K562 (cell line): Measurements from ENCODE around the gene NDUFB10. TPM values are rescaled to one million over a fixed set of nuclear protein-coding genes. Genes with fewer than 3 reads are reported as not detected.
"Not testable (repeated sequence)": the region's sequence is repeated elsewhere in the genome, so short reads cannot be mapped to it uniquely, and the experiment has no call there.

Experiments
- ATAC-seq: fragments of 200-7000 bp; cut with Tn5 transposase; 3 replicates; pipeline ENCODE4 v1.9.1; 2020; ENCODE audit warnings: moderate library complexity
- BruUV-seq: library from RNA; stranded (reverse); fragments of 400-500 nt; replicated peaks from 2 replicates; lab custom pipeline; 2021; lab: Mats Ljungman, UMichigan
- CTCF ChIA-PET: fragments of 300-600 bp; formaldehyde crosslinking; extraction: SDS; loops from one replicate; lab custom pipeline; 2021; ENCODE audit warnings: low intra/inter-chr PET ratio; lab: Yijun Ruan, JAX
- POLR2A ChIA-PET: fragments of 300-600, 350-650 bp; sonication (Branson Sonifier 250); formaldehyde crosslinking; extraction: SDS; loops from one replicate; lab custom pipeline; 2021; ENCODE audit warnings: antibody characterized with exemption, inconsistent platforms; lab: Yijun Ruan, JAX
- DNase-seq, 4 experiments: peaks; one replicate each; pipeline versions ENCODE4 v3.0.0 to v3.0.0-alpha.2; 2011 to 2018; ENCODE audit warnings: low spot score in 3 of 4, mixed read lengths in 3 of 4; ENCODE audit errors: extremely low read depth in 1 of 4
- FAIRE-seq: peaks from 2 replicates; lab custom pipeline; 2011; peaks lifted over from hg19 to GRCh38; lab: Jason Lieb, UNC
- H2AFZ ChIP-seq: 2 replicates; pipeline ENCODE4 v1.6.0; 2011; ENCODE audit warnings: low read depth, low read length, control low read depth, inconsistent platforms
- H3K27ac ChIP-seq: fragments of 200-600 bp; 3 replicates; pipeline ENCODE4 v1.8.0; 2011; ENCODE audit warnings: low read depth, mild to moderate bottlenecking, control low read depth, inconsistent platforms, low read length, moderate library complexity, mixed read lengths; ENCODE audit errors: extremely low read depth
- H3K27me3 ChIP-seq, 2 experiments: fragments of 300-600 bp in 1 of 2; 2 replicates in 1 of 2; 3 replicates in 1 of 2; pipeline versions ENCODE4 v1.6.0 to v1.8.0; 2011; ENCODE audit warnings: inconsistent platforms in 2 of 2, low read length in 2 of 2, mild to moderate bottlenecking in 1 of 2, mixed read lengths in 1 of 2, moderate library complexity in 1 of 2; ENCODE audit not compliant: control insufficient read depth in 2 of 2, insufficient read depth in 2 of 2
- H3K36me3 ChIP-seq: fragments of 300-600 bp; 3 replicates; pipeline ENCODE4 v1.8.0; 2011; ENCODE audit warnings: mild to moderate bottlenecking, low read length, inconsistent platforms; ENCODE audit not compliant: control insufficient read depth, insufficient read depth
- H3K4me1 ChIP-seq, 2 experiments: fragments of 200-600 bp in 1 of 2; replicated peaks in 1 of 2; 2 replicates in 1 of 2; 3 replicates in 1 of 2; pipeline versions ENCODE4 v1.5.1 to v1.8.0; 2011; ENCODE audit warnings: inconsistent platforms in 2 of 2, low read length in 2 of 2, mild to moderate bottlenecking in 1 of 2, mixed read lengths in 1 of 2, moderate library complexity in 1 of 2; ENCODE audit not compliant: control insufficient read depth in 2 of 2, insufficient read depth in 2 of 2
- H3K4me2 ChIP-seq: 2 replicates; pipeline ENCODE4 v1.6.1; 2011; ENCODE audit warnings: low read length, control low read depth, inconsistent platforms, mixed read lengths; ENCODE audit not compliant: insufficient read depth
- H3K4me3 ChIP-seq: fragments of 200-600 bp; sonication (generic), shearing (Covaris generic); 2 replicates; pipeline ENCODE4 v1.5.1; 2016; ENCODE audit warnings: control low read depth, inconsistent platforms
- H3K79me2 ChIP-seq: fragments of 200-600 bp; 3 replicates; pipeline ENCODE4 v1.8.0; 2011; ENCODE audit warnings: low read length, inconsistent platforms; ENCODE audit not compliant: control insufficient read depth, insufficient read depth
- H3K9ac ChIP-seq, 2 experiments: 2 replicates each; pipeline versions ENCODE4 v1.6.0 to v1.6.1; 2011; ENCODE audit warnings: low read depth in 2 of 2, low read length in 2 of 2, control low read depth in 1 of 2, inconsistent platforms in 1 of 2, mild to moderate bottlenecking in 1 of 2, mixed read lengths in 1 of 2; ENCODE audit not compliant: insufficient read depth in 1 of 2
- H3K9me1 ChIP-seq: one replicate; pipeline ENCODE4 v1.6.0; 2011; ENCODE audit warnings: inconsistent platforms, mild to moderate bottlenecking, low read length, moderate library complexity; ENCODE audit not compliant: control insufficient read depth, insufficient read depth
- H3K9me3 ChIP-seq: replicated peaks from 2 replicates; pipeline ENCODE4 v1.5.1; 2011; ENCODE audit warnings: low read depth, low read length, inconsistent platforms; ENCODE audit not compliant: control insufficient read depth, insufficient read depth
- H4K20me1 ChIP-seq: replicated peaks from 2 replicates; pipeline ENCODE4 v1.6.1; 2011; ENCODE audit warnings: low read length, inconsistent platforms, mixed read lengths; ENCODE audit not compliant: control insufficient read depth, insufficient read depth
- FIP1L1 ChIP-seq: fragments of 200-400 bp; formaldehyde crosslinking; IDR thresholded peaks from 2 replicates; pipeline ENCODE4 v1.6.1; 2018; ENCODE audit warnings: mild to moderate bottlenecking, low read depth, low read length; ENCODE audit not compliant: poor library complexity, severe bottlenecking
- FOXP4 ChIP-seq: sonication (generic); formaldehyde crosslinking; IDR thresholded peaks from 2 replicates; pipeline ENCODE4 v1.8.0; 2022; ENCODE audit warnings: mild to moderate bottlenecking, missing genetic modification reagents, borderline replicate concordance
- KDM5B ChIP-seq: fragments of 200-600 bp; sonication (generic); IDR thresholded peaks from 2 replicates; pipeline ENCODE4 v1.6.1; 2012; ENCODE audit warnings: low read depth, mild to moderate bottlenecking, moderate library complexity, low read length, control low read depth, inconsistent platforms; ENCODE audit not compliant: insufficient replicate concordance
- PHF8 ChIP-seq: fragments of 200-600 bp; sonication (generic); IDR thresholded peaks from 2 replicates; pipeline ENCODE4 v1.6.1; 2012; ENCODE audit warnings: mixed run types, mild to moderate bottlenecking, inconsistent platforms, low read length, moderate library complexity, borderline replicate concordance
- POLR2A ChIP-seq: fragments of 450-650 bp; conservative IDR thresholded peaks from 2 replicates; pipeline ENCODE4 v1.6.1; 2016
- PREB ChIP-seq: sonication (generic); formaldehyde crosslinking; IDR thresholded peaks from 2 replicates; pipeline ENCODE4 v1.8.1; 2023; ENCODE audit warnings: mild to moderate bottlenecking, missing genetic modification reagents
- RBFOX2 ChIP-seq: fragments of 200-400 bp; formaldehyde crosslinking; IDR thresholded peaks from 2 replicates; pipeline ENCODE4 v1.6.1; 2017; ENCODE audit warnings: low read depth, mild to moderate bottlenecking, low read length, moderate library complexity
- TFAP4 ChIP-seq: sonication (generic); formaldehyde crosslinking; IDR thresholded peaks from 2 replicates; pipeline ENCODE4 v1.8.0; 2022; ENCODE audit warnings: missing genetic modification reagents, mild to moderate bottlenecking, moderate library complexity, borderline replicate concordance
- WGBS: fragments of 100-300 bp; shearing (Covaris generic); methylation state at CpG from one replicate; pipeline ENCODE4 v1.1.6; 2016; ENCODE audit warnings: low coverage, mixed read lengths; ENCODE audit not compliant: insufficient coverage; ENCODE audit errors: missing lambda C conversion rate; 5-methylcytosine and 5-hydroxymethylcytosine counted together
- in situ Hi-C: fragments of 300-500 bp; cut with MboI; formaldehyde crosslinking; loops from 4 replicates; pipeline ENCODE4 v1.15.0; 2018; ENCODE audit warnings: inconsistent platforms, mixed read lengths
- intact Hi-C: fragments of 100-400 bp; cut with micrococcal nuclease; formaldehyde crosslinking; loops from 2 replicates; pipeline ENCODE4 v1.14.2; 2022
- polyA plus RNA-seq, 8 experiments: library from polyadenylated mRNA; depleted of rRNA in 4 of 8; stranded (reverse) in 5 of 8; unstranded in 3 of 8; fragments of >200 nt; fragmentation: Nextera tagmentation in 2 of 8; fragmentation: Illumina TruSeq in 1 of 8; extraction: Ambion mirVana in 2 of 8; extraction: Trizol in 1 of 8; gene quantifications; 2 replicates each; pipeline versions ENCODE4 v1.2.1 to v1.2.3, GENCODE V29; 2011 to 2014; ENCODE audit warnings: inconsistent platforms in 1 of 8, missing spikeins in 1 of 8
- total RNA-seq, 7 experiments: library from RNA; depleted of rRNA in 6 of 7; stranded (reverse); fragments of >200 nt in 6 of 7; fragmentation: Illumina TruSeq in 2 of 7; extraction: Trizol in 2 of 7; gene quantifications; 2 replicates each; pipeline versions ENCODE4 v1.2.1 to v1.2.3, GENCODE V29; 2011 to 2021; ENCODE audit warnings: low replicate concordance in 1 of 7

Gene NDUFB10
- total and polyA plus RNA-seq, 9 of the 15 experiments (the other 6 are each of a cell fraction or from before 2014, with no cell fraction given): 69.3 to 527 (median 161) TPM

GRCh38 chr16:1962161-1963153 is 3.1 kb downstream of the NDUFB10 start:
- H3K27me3 ChIP-seq, FAIRE-seq, intact Hi-C loops, in situ Hi-C loops, H3K9me3 ChIP-seq, H3K9me1 ChIP-seq, H2AFZ ChIP-seq, ATAC-seq: not testable (repeated sequence)
- TSS peak; percentile 85 for BruUV-seq
- peak in 1 of 4 experiments; percentile 19 for DNase-seq
- H4K20me1 ChIP-seq: peaks cover 35% of the 10 kb centered on the region
- peak overlapping the region; percentile 89 for H3K4me3 ChIP-seq
- ChIA-PET POLR2A (interaction anchor here (0.9 to 3.9 kb wide), 8 partner anchors 9 to 191 kb away, joined by 3 to 44 read pairs (median 4); partner anchors contain the start of genes EME2, MRPS34, RPL3L and TBL3), CTCF (interaction anchor here (0.7 kb wide), 1 partner anchor 65 kb away, joined by 4 read pairs; no protein-coding TSS in a partner anchor)
- H3K36me3 ChIP-seq: peaks cover 38% of the 10 kb centered on the region
- H3K27ac ChIP-seq: peak overlapping the region; percentile 85; the same call in 2 of the 3 replicates
- H3K4me1 ChIP-seq: peaks cover 8 to 62% of the 10 kb centered on the region in 2 experiments; a peak in 4 of 5 replicates
- peak overlapping the region; percentile 93 to 94 for H3K9ac ChIP-seq
- 17% methylated on average over 31 of the region's 37 CpGs for WGBS
- peaks cover 75% of the 10 kb centered on the region for H3K79me2 ChIP-seq
- peak overlapping the region; percentile 100 for H3K4me2 ChIP-seq
- peak; percentile 19; the same call in 1 of the 2 replicates for TF ChIP-seq TFAP4 (CRISPR knock-in tag)
- TF ChIP-seq PHF8: 0 out of 2 replicates have a peak, but pooled peaks have one; percentile 8
- TF ChIP-seq POLR2A: peak; percentile 67
- TF ChIP-seq FOXP4 (CRISPR knock-in tag): peak; percentile 36; the same call in 1 of the 2 replicates
- peak; percentile 9 for TF ChIP-seq KDM5B
- TF ChIP-seq FIP1L1: peak; percentile 21
- TF ChIP-seq PREB (CRISPR knock-in tag): 0 out of 2 replicates have a peak, but pooled peaks have one; percentile 28
- TF ChIP-seq RBFOX2: peak; percentile 75
